HEK293 (cell line): ENCODE measurements around the gene NFKBIB.
"Not testable (repeated sequence)": the region's sequence is repeated elsewhere in the genome, so short reads cannot be mapped to it uniquely, and the experiment has no call there.

ENCODE experiments used
- CTCF ChIA-PET: fragments of 350-600 bp; formaldehyde crosslinking; extraction: SDS; loops from one replicate; lab custom pipeline; 2021; ENCODE audit warnings: antibody characterized with exemption; lab: Yijun Ruan, JAX
- POLR2A ChIA-PET: fragments of 300-600 bp; formaldehyde crosslinking; extraction: SDS; loops from one replicate; lab custom pipeline; 2020; ENCODE audit warnings: antibody characterized with exemption, inconsistent platforms; lab: Yijun Ruan, JAX
- H3K27ac ChIP-seq: fragments of 200-500 bp; sonication (Bioruptor generic); 2 replicates; pipeline ENCODE4 v1.5.1; 2014; ENCODE audit warnings: low read depth, low read length, control low read depth, inconsistent platforms; ENCODE audit errors: extremely low read depth
- H3K36me3 ChIP-seq, 2 experiments: fragments of 200-500 bp in 1 of 2; sonication (Bioruptor generic) in 1 of 2; 1 replicate in 1 of 2; 2 replicates in 1 of 2; pipeline ENCODE4 v1.5.1; 2014 to 2017; ENCODE audit warnings: inconsistent platforms in 2 of 2, low read length in 2 of 2; ENCODE audit not compliant: control insufficient read depth in 2 of 2, insufficient read depth in 1 of 2
- H3K4me1 ChIP-seq: fragments of 200-500 bp; sonication (Bioruptor generic); 2 replicates; pipeline ENCODE4 v1.5.1; 2014; ENCODE audit warnings: mild to moderate bottlenecking, low read length, inconsistent platforms; ENCODE audit not compliant: control insufficient read depth, insufficient read depth
- H3K4me3 ChIP-seq: 2 replicates; pipeline ENCODE4 v1.5.1; 2011; ENCODE audit warnings: low read depth, mild to moderate bottlenecking, control low read depth, low read length, moderate library complexity
- H3K9me3 ChIP-seq: fragments of 200-500 bp; sonication (Bioruptor generic); 2 replicates; pipeline ENCODE4 v1.5.1; 2014; ENCODE audit warnings: low read depth, low read length, inconsistent platforms; ENCODE audit not compliant: control insufficient read depth, insufficient read depth
- FEZF1 ChIP-seq: fragments of 450-650 bp; formaldehyde crosslinking; IDR thresholded peaks from 2 replicates; pipeline ENCODE4 v1.5.1; 2016; ENCODE audit warnings: missing biosample characterization, missing genetic modification characterization
- IKZF3 ChIP-seq: fragments of 450-650 bp; IDR thresholded peaks from 2 replicates; pipeline ENCODE4 v1.5.0; 2018; ENCODE audit warnings: missing biosample characterization, mild to moderate bottlenecking, missing genetic modification characterization, moderate library complexity
- SCRT1 ChIP-seq: fragments of 450-650 bp; formaldehyde crosslinking; IDR thresholded peaks from 2 replicates; pipeline ENCODE4 v1.5.1; 2016; ENCODE audit warnings: missing biosample characterization, missing genetic modification characterization, borderline replicate concordance
- SCRT2 ChIP-seq: fragments of 450-650 bp; formaldehyde crosslinking; IDR thresholded peaks from 2 replicates; pipeline ENCODE4 v1.5.1; 2016; ENCODE audit warnings: missing biosample characterization, missing genetic modification characterization
- ZBTB17 ChIP-seq: fragments of 450-650 bp; formaldehyde crosslinking; IDR thresholded peaks from 2 replicates; pipeline ENCODE4 v1.5.1; 2016; ENCODE audit warnings: missing biosample characterization, missing genetic modification characterization
- ZBTB20 ChIP-seq: fragments of 450-650 bp; formaldehyde crosslinking; IDR thresholded peaks from 2 replicates; pipeline ENCODE4 v1.5.1; 2016; ENCODE audit warnings: missing biosample characterization, missing genetic modification characterization
- ZBTB7A ChIP-seq: fragments of 450-650 bp; formaldehyde crosslinking; IDR thresholded peaks from 2 replicates; pipeline ENCODE4 v1.5.1; 2016; ENCODE audit warnings: low read depth, missing biosample characterization, missing genetic modification characterization
- ZNF26 ChIP-seq: fragments of 450-650 bp; formaldehyde crosslinking; IDR thresholded peaks from 2 replicates; pipeline ENCODE4 v1.5.1; 2016; ENCODE audit warnings: missing biosample characterization, missing genetic modification characterization
- ZNF280C ChIP-seq: fragments of 450-650 bp; formaldehyde crosslinking; IDR thresholded peaks from 2 replicates; pipeline ENCODE4 v1.5.1; 2016; ENCODE audit warnings: missing biosample characterization, missing genetic modification characterization
- ZNF37A ChIP-seq: fragments of 450-650 bp; IDR thresholded peaks from 2 replicates; pipeline ENCODE4 v1.5.1; 2018; ENCODE audit warnings: missing biosample characterization, missing genetic modification characterization
- ZNF394 ChIP-seq: fragments of 450-650 bp; formaldehyde crosslinking; IDR thresholded peaks from 2 replicates; pipeline ENCODE4 v1.5.1; 2016; ENCODE audit warnings: missing biosample characterization, missing genetic modification characterization, mild to moderate bottlenecking, moderate library complexity, borderline replicate concordance
- ZNF416 ChIP-seq: fragments of 450-650 bp; formaldehyde crosslinking; IDR thresholded peaks from 2 replicates; pipeline ENCODE4 v1.5.1; 2016; ENCODE audit warnings: missing biosample characterization, missing genetic modification characterization
- ZNF473 ChIP-seq: fragments of 450-650 bp; formaldehyde crosslinking; IDR thresholded peaks from 2 replicates; pipeline ENCODE4 v1.5.1; 2017; ENCODE audit warnings: missing biosample characterization, missing genetic modification characterization
- ZNF48 ChIP-seq: fragments of 450-650 bp; formaldehyde crosslinking; IDR thresholded peaks from 2 replicates; pipeline ENCODE4 v1.5.1; 2016; ENCODE audit warnings: missing biosample characterization, missing genetic modification characterization
- ZNF510 ChIP-seq: fragments of 450-650 bp; formaldehyde crosslinking; IDR thresholded peaks from 2 replicates; pipeline ENCODE4 v1.5.1; 2018; ENCODE audit warnings: mild to moderate bottlenecking, missing genetic modification characterization, missing biosample characterization; ENCODE audit not compliant: insufficient replicate concordance
- ZNF529 ChIP-seq: fragments of 450-650 bp; formaldehyde crosslinking; IDR thresholded peaks from 2 replicates; pipeline ENCODE4 v1.5.1; 2017; ENCODE audit warnings: missing genetic modification characterization, missing biosample characterization; ENCODE audit not compliant: insufficient replicate concordance
- ZNF621 ChIP-seq: fragments of 450-650 bp; formaldehyde crosslinking; IDR thresholded peaks from 2 replicates; pipeline ENCODE4 v1.5.1; 2017; ENCODE audit warnings: missing biosample characterization, missing genetic modification characterization
- ZNF623 ChIP-seq: fragments of 450-650 bp; formaldehyde crosslinking; IDR thresholded peaks from 2 replicates; pipeline ENCODE4 v1.5.1; 2016; ENCODE audit warnings: missing biosample characterization, missing genetic modification characterization
- ZNF792 ChIP-seq: fragments of 450-650 bp; formaldehyde crosslinking; IDR thresholded peaks from 2 replicates; pipeline ENCODE4 v1.5.1; 2016; ENCODE audit warnings: missing biosample characterization, missing genetic modification characterization
- ZNF837 ChIP-seq: fragments of 450-650 bp; formaldehyde crosslinking; IDR thresholded peaks from 2 replicates; pipeline ENCODE4 v1.5.1; 2016; ENCODE audit warnings: missing biosample characterization, missing genetic modification characterization

Gene NFKBIB

GRCh38 chr19:38939957-38940356, 40.2 kb downstream of the NFKBIB start:
- no peaks in the 10 kb centered on the region for H3K4me1 ChIP-seq
- TF ChIP-seq ZNF621 (tag by site-specific recombination) (no peak), SCRT1 (tag by site-specific recombination) (no peak), ZBTB20 (0 out of 2 replicates have a peak, but pooled peaks have one; percentile 15), ZNF394 (0 out of 2 replicates have a peak, but pooled peaks have one; percentile 20), IKZF3 (tag by site-specific recombination) (no peak), ZBTB17 (tag by site-specific recombination) (peak; percentile 42; the same call in 1 of the 2 replicates), ZNF280C (no peak)
- TF ChIP-seq, all 188 proteins: peak for 3
- Histone ChIP-seq H3K9me3 (no peaks in the 10 kb centered on the region), H3K27ac (no peak overlapping the region), H3K36me3 (peaks cover 7 to 29% of the 10 kb centered on the region in 2 experiments), H3K4me3 (no peak overlapping the region)
- POLR2A ChIA-PET, result interaction anchor here (0.6 to 2.3 kb wide), 3 partner anchors 9 to 326 kb away, joined by 3 to 10 read pairs (median 4); partner anchors contain the start of genes MRPS12 and SARS2
- CTCF ChIA-PET, result interaction anchor here (0.9 to 7.1 kb wide), 4 partner anchors 9 to 38 kb away, joined by 3 to 60 read pairs (median 4); partner anchors contain the start of genes MRPS12 and SARS2

- ChIA-PET CTCF (interaction anchor here (0.6 to 7.1 kb wide), 2 partner anchors 10 to 97 kb away, joined by 3 to 60 read pairs; partner anchors contain the start of genes MRPS12 and SARS2), POLR2A (interaction anchor here (2.3 kb wide), 1 partner anchor 10 kb away, joined by 10 read pairs; the partner anchor contains the start of genes MRPS12 and SARS2)
- H3K9me3 ChIP-seq, H3K27ac ChIP-seq, H3K4me3 ChIP-seq, H3K4me1 ChIP-seq: not testable (repeated sequence)
- H3K36me3 ChIP-seq, result peaks cover 20 to 41% of the 10 kb centered on the region in 2 experiments
These were observed 41.7 kb downstream of the NFKBIB start for GRCh38 chr19:38941466-38941865.

GRCh38 chr19:38941979-38942378, 42.2 kb downstream of the NFKBIB start:
- Histone ChIP-seq H3K36me3 (peaks cover 25 to 46% of the 10 kb centered on the region in 2 experiments), H3K4me1 (no peaks in the 10 kb centered on the region), H3K9me3 (no peaks in the 10 kb centered on the region), H3K27ac (no peak overlapping the region), H3K4me3 (no peak overlapping the region)
- no peak for TF ChIP-seq ZNF473 (tag by site-specific recombination)
- TF ChIP-seq ZNF792 (tag by site-specific recombination), result no peak
- TF ChIP-seq ZNF623 (tag by site-specific recombination), result no peak
- no peak for TF ChIP-seq ZNF529 (tag by site-specific recombination)
- ChIA-PET CTCF (interaction anchor here (7.1 kb wide), 1 partner anchor 11 kb away, joined by 60 read pairs; the partner anchor contains the start of genes MRPS12 and SARS2), POLR2A (interaction anchor here (0.5 to 2.3 kb wide), 4 partner anchors 11 to 809 kb away, joined by 3 to 10 read pairs (median 6); partner anchors contain the start of genes MRPS12 and SARS2)

GRCh38 chr19:38942471-38943181, 42.9 kb downstream of the NFKBIB start:
- H3K4me3 ChIP-seq, result no peak overlapping the region
- POLR2A ChIA-PET, result interaction anchor here (0.5 to 2.4 kb wide), 4 partner anchors 12 to 810 kb away, joined by 3 to 8 read pairs (median 6); partner anchors contain the start of genes MRPS12 and SARS2
- H3K4me1 ChIP-seq, result no peaks in the 10 kb centered on the region
- H3K27ac ChIP-seq, result no peak overlapping the region
- CTCF ChIA-PET, result interaction anchor here (0.6 to 7.1 kb wide), 3 partner anchors 12 to 244 kb away, joined by 5 to 60 read pairs (median 6); partner anchors contain the start of genes MRPS12 and SARS2
- H3K9me3 ChIP-seq, result no peaks in the 10 kb centered on the region
- H3K36me3 ChIP-seq, result peaks cover 31 to 53% of the 10 kb centered on the region in 2 experiments
- TF ChIP-seq SCRT2 (tag by site-specific recombination), result peak; percentile 85
- TF ChIP-seq ZNF26 (tag by site-specific recombination), result no peak
- no peak for TF ChIP-seq ZBTB20
- no peak for TF ChIP-seq ZNF837 (tag by site-specific recombination)
- no peak for TF ChIP-seq ZNF416
- TF ChIP-seq ZNF37A (tag by site-specific recombination), result no peak
- no peak for TF ChIP-seq ZBTB7A (tag by site-specific recombination)
- no peak for TF ChIP-seq ZNF48 (tag by site-specific recombination)
- peak; percentile 91 for TF ChIP-seq ZNF623 (tag by site-specific recombination)
- TF ChIP-seq FEZF1 (tag by site-specific recombination), result no peak
- TF ChIP-seq ZNF510 (tag by site-specific recombination), result no peak
- TF ChIP-seq SCRT1 (tag by site-specific recombination), result peak; percentile 88
